HCT116 (cell line): ENCODE measurements around the gene UBR2. TPM values are rescaled to one million over a fixed set of nuclear protein-coding genes. Genes with fewer than 3 reads are reported as not detected.

Experiments
- ATAC-seq: fragments of 200-7000 bp; cut with Tn5 transposase; 2 replicates; pipeline ENCODE4 v1.9.1; 2020; ENCODE audit warnings: mild to moderate bottlenecking, moderate library complexity
- BruUV-seq: library from RNA; stranded (reverse); fragments of 400-500 nt; replicated peaks from 2 replicates; lab custom pipeline; 2021; lab: Mats Ljungman, UMichigan
- CTCF ChIA-PET: fragments of 300-600 bp; sonication (Branson Sonifier 250); formaldehyde crosslinking; loops from one replicate; lab custom pipeline; 2021; ENCODE audit warnings: antibody characterized with exemption; lab: Charles Lee
- POLR2A ChIA-PET: fragments of 300-600, 350-600 bp; sonication (Branson Sonifier 250); formaldehyde crosslinking; loops from one replicate; lab custom pipeline; 2021; ENCODE audit warnings: antibody characterized with exemption; lab: Charles Lee
- RAD21 ChIA-PET, 2 experiments: fragments of 300-600 bp; sonication (Branson Sonifier 250); formaldehyde crosslinking; loops; one replicate each; lab custom pipeline; 2023; ENCODE audit warnings: low total read pairs in 2 of 2; ENCODE audit not compliant: uncharacterized antibody in 2 of 2, unreplicated experiment in 2 of 2, low non-redundant PET in 1 of 2; lab: Charles Lee
- DNase-seq: peaks from one replicate; pipeline ENCODE4 v3.0.0-alpha.2; 2010; ENCODE audit warnings: low read depth, low spot score
- H2AFZ ChIP-seq: fragments of 200-600 bp; shearing (Covaris generic), sonication (generic); 2 replicates; pipeline ENCODE4 v1.6.1; 2017; ENCODE audit warnings: low read depth, mixed run types, mixed read lengths, antibody characterized with exemption, low read length; ENCODE audit not compliant: poor library complexity, severe bottlenecking
- H3K27ac ChIP-seq: 2 replicates; pipeline ENCODE4 v1.5.1; 2012; ENCODE audit warnings: low read depth, low read length
- H3K27me3 ChIP-seq: fragments of 200-600 bp; sonication (generic); 2 replicates; pipeline ENCODE4 v1.6.1; 2016; ENCODE audit warnings: mixed run types, low read length, mixed read lengths; ENCODE audit not compliant: insufficient read depth
- H3K36me3 ChIP-seq, 2 experiments: fragments of 200-500 bp in 1 of 2; fragments of 200-600 bp in 1 of 2; sonication (Bioruptor generic) in 1 of 2; sonication (generic) in 1 of 2; 2 replicates each; pipeline versions ENCODE4 v1.5.1 to v1.6.1; 2014 to 2016; ENCODE audit warnings: low read length in 2 of 2, inconsistent platforms in 1 of 2, mixed read lengths in 1 of 2, mixed run types in 1 of 2; ENCODE audit not compliant: insufficient read depth in 2 of 2, control insufficient read depth in 1 of 2
- H3K4me1 ChIP-seq, 2 experiments: fragments of 200-600 bp in 1 of 2; sonication (generic) in 1 of 2; 2 replicates each; pipeline versions ENCODE4 v1.5.1 to v1.6.1; 2012 to 2017; ENCODE audit warnings: low read length in 2 of 2, inconsistent platforms in 1 of 2, mild to moderate bottlenecking in 1 of 2, mixed read lengths in 1 of 2, mixed run types in 1 of 2, moderate library complexity in 1 of 2; ENCODE audit not compliant: insufficient read depth in 2 of 2, control insufficient read depth in 1 of 2
- H3K4me2 ChIP-seq: fragments of 200-600 bp; sonication (generic); 2 replicates; pipeline ENCODE4 v1.6.1; 2017; ENCODE audit warnings: mixed run types, low read length, mixed read lengths
- H3K4me3 ChIP-seq, 2 experiments: fragments of 200-600 bp in 1 of 2; sonication (generic) in 1 of 2; replicated peaks in 1 of 2; 2 replicates each; pipeline ENCODE4 v1.5.1; 2011 to 2016; ENCODE audit warnings: low read length in 2 of 2, control low read depth in 1 of 2, low read depth in 1 of 2, mild to moderate bottlenecking in 1 of 2, mixed read lengths in 1 of 2, mixed run types in 1 of 2
- H3K79me2 ChIP-seq: fragments of 200-600 bp; sonication (generic); 2 replicates; pipeline ENCODE4 v1.6.1; 2017; ENCODE audit warnings: mild to moderate bottlenecking, mixed run types, low read length, moderate library complexity, mixed read lengths; ENCODE audit not compliant: insufficient read depth
- H3K9ac ChIP-seq: fragments of 200-600 bp; sonication (generic); 2 replicates; pipeline ENCODE4 v1.6.1; 2016; ENCODE audit warnings: low read length, mixed read lengths
- H3K9me2 ChIP-seq: fragments of 200-600 bp; sonication (generic), shearing (Covaris generic); 2 replicates; pipeline ENCODE4 v1.6.1; 2017; ENCODE audit warnings: mixed run types, mild to moderate bottlenecking, moderate library complexity; ENCODE audit not compliant: insufficient read depth
- H3K9me3 ChIP-seq, 2 experiments: fragments of 200-500 bp in 1 of 2; fragments of 200-600 bp in 1 of 2; sonication (Bioruptor generic) in 1 of 2; sonication (generic) in 1 of 2; 2 replicates each; pipeline ENCODE4 v1.6.1; 2014 to 2017; ENCODE audit warnings: low read length in 2 of 2, mixed read lengths in 2 of 2, inconsistent platforms in 1 of 2, low read depth in 1 of 2, mild to moderate bottlenecking in 1 of 2, mixed run types in 1 of 2, moderate library complexity in 1 of 2; ENCODE audit not compliant: control insufficient read depth in 1 of 2, insufficient read depth in 1 of 2
- H4K20me1 ChIP-seq: fragments of 200-600 bp; sonication (generic), shearing (Covaris generic); 2 replicates; pipeline ENCODE4 v1.6.1; 2017; ENCODE audit warnings: mixed run types, mild to moderate bottlenecking, moderate library complexity; ENCODE audit not compliant: insufficient read depth
- CEBPB ChIP-seq: IDR thresholded peaks from 2 replicates; pipeline ENCODE4 v1.6.1; 2012; ENCODE audit warnings: low read depth
- ELF1 ChIP-seq: IDR thresholded peaks from 2 replicates; pipeline ENCODE4 v1.6.1; 2012; ENCODE audit warnings: low read depth, borderline replicate concordance
- FOSL1 ChIP-seq: IDR thresholded peaks from 2 replicates; pipeline ENCODE4 v1.6.1; 2012; ENCODE audit warnings: low read depth
- POLR2A ChIP-seq: IDR thresholded peaks from 2 replicates; pipeline ENCODE4 v1.7.0; 2011; ENCODE audit warnings: borderline replicate concordance; ENCODE audit not compliant: insufficient read depth, insufficient read length; ENCODE audit errors: extremely low read depth
- POLR2AphosphoS5 ChIP-seq: IDR thresholded peaks from 2 replicates; pipeline ENCODE4 v1.6.1; 2011; ENCODE audit warnings: mild to moderate bottlenecking, low read depth, low read length, moderate library complexity
- SIN3A ChIP-seq: IDR thresholded peaks from 2 replicates; pipeline ENCODE4 v1.6.1; 2012; ENCODE audit warnings: low read depth
- TCF7L2 ChIP-seq: IDR thresholded peaks from 2 replicates; pipeline ENCODE4 v1.7.0; 2011; ENCODE audit warnings: borderline replicate concordance, inconsistent platforms; ENCODE audit not compliant: insufficient read depth, insufficient read length; ENCODE audit errors: extremely low read depth
- ZNF274 ChIP-seq: fragments of 200-500 bp; sonication (Bioruptor generic); IDR thresholded peaks from 2 replicates; pipeline ENCODE4 v1.6.1; 2014; ENCODE audit warnings: mild to moderate bottlenecking, low read depth, low read length, inconsistent platforms
- intact Hi-C: fragments of 100-400 bp; cut with micrococcal nuclease; formaldehyde crosslinking; loops from 2 replicates; pipeline ENCODE4 v1.10.0; 2022
- total RNA-seq: library from RNA; stranded (reverse); gene quantifications from one replicate; pipeline ENCODE4 v1.2.1, GENCODE V29; 2021; ENCODE audit not compliant: unreplicated experiment
- TF ChIP-seq, protein P1 (sequence below), 3 experiments: fragments of 200-600 bp in 1 of 3; sonication (generic) in 1 of 3; IDR thresholded peaks in 2 of 3; conservative IDR thresholded peaks in 1 of 3; 2 replicates each; pipeline ENCODE4 v1.5.1; 2012 to 2017; ENCODE audit warnings: low read depth in 2 of 3, low read length in 2 of 3, antibody characterized with exemption in 1 of 3, borderline replicate concordance in 1 of 3, control low read depth in 1 of 3, mild to moderate bottlenecking in 1 of 3, mixed read lengths in 1 of 3, mixed run types in 1 of 3, moderate library complexity in 1 of 3; ENCODE audit not compliant: insufficient read depth in 1 of 3
- TF ChIP-seq, protein P2 (sequence below): IDR thresholded peaks from 2 replicates; pipeline ENCODE4 v1.6.1; 2012
- TF ChIP-seq, protein P3 (sequence below): IDR thresholded peaks from 2 replicates; pipeline ENCODE4 v1.6.1; 2011; ENCODE audit warnings: mild to moderate bottlenecking, low read length, moderate library complexity; ENCODE audit not compliant: insufficient replicate concordance; ENCODE audit errors: extremely low read depth
- TF ChIP-seq, protein P4 (sequence below): IDR thresholded peaks from 2 replicates; pipeline ENCODE4 v1.6.1; 2012; ENCODE audit warnings: low read depth

Gene UBR2
- total RNA-seq, 1 experiment from 2014 or later = 20.5 TPM

DNA sequence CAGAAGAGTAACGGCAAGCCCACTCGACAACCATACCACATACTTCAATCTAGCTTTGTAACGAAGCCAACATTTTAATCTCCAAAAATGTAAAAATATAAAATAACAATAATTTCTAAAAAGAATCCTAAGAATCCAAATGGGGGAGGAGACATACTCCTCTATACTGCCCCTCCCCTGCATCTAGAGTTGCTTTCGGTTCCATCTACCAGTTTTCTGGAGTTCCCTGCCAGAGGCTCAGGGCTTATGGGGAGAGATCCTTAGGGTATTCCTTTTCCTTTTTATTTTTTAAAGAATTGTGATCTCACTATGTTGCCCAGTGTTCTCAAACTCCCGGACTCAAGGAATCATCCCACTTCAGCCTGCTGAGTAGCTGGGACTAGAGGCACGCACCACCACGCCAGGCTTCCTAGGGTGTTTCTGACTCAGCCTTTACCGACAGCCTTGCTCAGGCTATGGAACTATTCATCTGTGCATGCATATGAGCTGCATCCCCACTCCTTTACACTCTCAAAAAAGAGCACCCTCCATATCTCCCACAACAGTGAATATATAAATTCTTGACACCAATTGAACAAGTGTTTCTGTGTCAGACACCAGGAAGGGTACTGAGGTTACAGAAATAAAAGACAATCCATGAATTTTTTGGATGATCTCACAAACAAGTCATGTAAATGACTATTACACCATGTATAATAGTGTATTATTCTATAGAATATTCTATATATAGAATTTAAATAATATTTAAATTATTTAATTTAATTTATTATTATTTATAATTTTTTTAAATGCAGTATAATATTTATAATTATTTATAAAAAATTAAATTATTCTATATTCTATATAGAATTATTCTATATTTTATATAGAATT lies 40.7 kb upstream of the UBR2 start:
- intact Hi-C loops = no loop called here
- POLR2A ChIA-PET = no interaction called here
- TF ChIP-seq, protein P1, sequence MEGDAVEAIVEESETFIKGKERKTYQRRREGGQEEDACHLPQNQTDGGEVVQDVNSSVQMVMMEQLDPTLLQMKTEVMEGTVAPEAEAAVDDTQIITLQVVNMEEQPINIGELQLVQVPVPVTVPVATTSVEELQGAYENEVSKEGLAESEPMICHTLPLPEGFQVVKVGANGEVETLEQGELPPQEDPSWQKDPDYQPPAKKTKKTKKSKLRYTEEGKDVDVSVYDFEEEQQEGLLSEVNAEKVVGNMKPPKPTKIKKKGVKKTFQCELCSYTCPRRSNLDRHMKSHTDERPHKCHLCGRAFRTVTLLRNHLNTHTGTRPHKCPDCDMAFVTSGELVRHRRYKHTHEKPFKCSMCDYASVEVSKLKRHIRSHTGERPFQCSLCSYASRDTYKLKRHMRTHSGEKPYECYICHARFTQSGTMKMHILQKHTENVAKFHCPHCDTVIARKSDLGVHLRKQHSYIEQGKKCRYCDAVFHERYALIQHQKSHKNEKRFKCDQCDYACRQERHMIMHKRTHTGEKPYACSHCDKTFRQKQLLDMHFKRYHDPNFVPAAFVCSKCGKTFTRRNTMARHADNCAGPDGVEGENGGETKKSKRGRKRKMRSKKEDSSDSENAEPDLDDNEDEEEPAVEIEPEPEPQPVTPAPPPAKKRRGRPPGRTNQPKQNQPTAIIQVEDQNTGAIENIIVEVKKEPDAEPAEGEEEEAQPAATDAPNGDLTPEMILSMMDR (IDR thresholded peaks at IDR 0.05 in 2 of 3, conservative IDR thresholded peaks at IDR 0.05 in 1 of 3; ENCODE audit: borderline replicate concordance in 1 of 3, insufficient read depth in 1 of 3, low read depth in 2 of 3, low read length in 2 of 3) = no peak
- TF ChIP-seq TCF7L2 (no peak), CEBPB (no peak), POLR2A (no peak), FOSL1 (no peak), ELF1 (no peak), POLR2AphosphoS5 (no peak), SIN3A (no peak), ZNF274 (no peak)
- TF ChIP-seq, protein P2, sequence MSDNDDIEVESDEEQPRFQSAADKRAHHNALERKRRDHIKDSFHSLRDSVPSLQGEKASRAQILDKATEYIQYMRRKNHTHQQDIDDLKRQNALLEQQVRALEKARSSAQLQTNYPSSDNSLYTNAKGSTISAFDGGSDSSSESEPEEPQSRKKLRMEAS = no peak
- TF ChIP-seq, protein P3, sequence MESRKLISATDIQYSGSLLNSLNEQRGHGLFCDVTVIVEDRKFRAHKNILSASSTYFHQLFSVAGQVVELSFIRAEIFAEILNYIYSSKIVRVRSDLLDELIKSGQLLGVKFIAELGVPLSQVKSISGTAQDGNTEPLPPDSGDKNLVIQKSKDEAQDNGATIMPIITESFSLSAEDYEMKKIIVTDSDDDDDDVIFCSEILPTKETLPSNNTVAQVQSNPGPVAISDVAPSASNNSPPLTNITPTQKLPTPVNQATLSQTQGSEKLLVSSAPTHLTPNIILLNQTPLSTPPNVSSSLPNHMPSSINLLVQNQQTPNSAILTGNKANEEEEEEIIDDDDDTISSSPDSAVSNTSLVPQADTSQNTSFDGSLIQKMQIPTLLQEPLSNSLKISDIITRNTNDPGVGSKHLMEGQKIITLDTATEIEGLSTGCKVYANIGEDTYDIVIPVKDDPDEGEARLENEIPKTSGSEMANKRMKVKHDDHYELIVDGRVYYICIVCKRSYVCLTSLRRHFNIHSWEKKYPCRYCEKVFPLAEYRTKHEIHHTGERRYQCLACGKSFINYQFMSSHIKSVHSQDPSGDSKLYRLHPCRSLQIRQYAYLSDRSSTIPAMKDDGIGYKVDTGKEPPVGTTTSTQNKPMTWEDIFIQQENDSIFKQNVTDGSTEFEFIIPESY = no peak
- TF ChIP-seq, protein P4, sequence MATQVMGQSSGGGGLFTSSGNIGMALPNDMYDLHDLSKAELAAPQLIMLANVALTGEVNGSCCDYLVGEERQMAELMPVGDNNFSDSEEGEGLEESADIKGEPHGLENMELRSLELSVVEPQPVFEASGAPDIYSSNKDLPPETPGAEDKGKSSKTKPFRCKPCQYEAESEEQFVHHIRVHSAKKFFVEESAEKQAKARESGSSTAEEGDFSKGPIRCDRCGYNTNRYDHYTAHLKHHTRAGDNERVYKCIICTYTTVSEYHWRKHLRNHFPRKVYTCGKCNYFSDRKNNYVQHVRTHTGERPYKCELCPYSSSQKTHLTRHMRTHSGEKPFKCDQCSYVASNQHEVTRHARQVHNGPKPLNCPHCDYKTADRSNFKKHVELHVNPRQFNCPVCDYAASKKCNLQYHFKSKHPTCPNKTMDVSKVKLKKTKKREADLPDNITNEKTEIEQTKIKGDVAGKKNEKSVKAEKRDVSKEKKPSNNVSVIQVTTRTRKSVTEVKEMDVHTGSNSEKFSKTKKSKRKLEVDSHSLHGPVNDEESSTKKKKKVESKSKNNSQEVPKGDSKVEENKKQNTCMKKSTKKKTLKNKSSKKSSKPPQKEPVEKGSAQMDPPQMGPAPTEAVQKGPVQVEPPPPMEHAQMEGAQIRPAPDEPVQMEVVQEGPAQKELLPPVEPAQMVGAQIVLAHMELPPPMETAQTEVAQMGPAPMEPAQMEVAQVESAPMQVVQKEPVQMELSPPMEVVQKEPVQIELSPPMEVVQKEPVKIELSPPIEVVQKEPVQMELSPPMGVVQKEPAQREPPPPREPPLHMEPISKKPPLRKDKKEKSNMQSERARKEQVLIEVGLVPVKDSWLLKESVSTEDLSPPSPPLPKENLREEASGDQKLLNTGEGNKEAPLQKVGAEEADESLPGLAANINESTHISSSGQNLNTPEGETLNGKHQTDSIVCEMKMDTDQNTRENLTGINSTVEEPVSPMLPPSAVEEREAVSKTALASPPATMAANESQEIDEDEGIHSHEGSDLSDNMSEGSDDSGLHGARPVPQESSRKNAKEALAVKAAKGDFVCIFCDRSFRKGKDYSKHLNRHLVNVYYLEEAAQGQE = no peak
- Histone ChIP-seq H3K79me2 (no peaks in the 10 kb centered on the region), H4K20me1 (no peaks in the 10 kb centered on the region), H3K4me1 (peaks cover 3 to 18% of the 10 kb centered on the region in 2 experiments; a peak in 3 of 4 replicates), H2AFZ (peak overlapping the region; percentile 80), H3K4me2 (no peak overlapping the region), H3K36me3 (no peaks in the 10 kb centered on the region), H3K9me3 (no peaks in the 10 kb centered on the region), H3K9ac (no peak overlapping the region), H3K27me3 (no peaks in the 10 kb centered on the region), H3K4me3 (no peak overlapping the region), H3K27ac (no peak overlapping the region), H3K9me2 (no peaks in the 10 kb centered on the region)
- no peak for ATAC-seq
- no TSS peak for BruUV-seq
- CTCF ChIA-PET = no interaction called here
- DNase-seq = no peak
- RAD21 ChIA-PET = no interaction called here
